MCF 10A (cell line): Measurements from ENCODE around the gene GLUL. TPM values are rescaled to one million over a fixed set of nuclear protein-coding genes. Genes with fewer than 3 reads are reported as not detected.

ENCODE experiments used
- BruUV-seq: library from RNA; stranded (reverse); fragments of 400-500 nt; replicated peaks from 2 replicates; lab custom pipeline; 2021; lab: Mats Ljungman, UMichigan
- CTCF ChIA-PET: fragments of 300-600 bp; sonication (Branson Sonifier 250); formaldehyde crosslinking; extraction: SDS; loops from one replicate; lab custom pipeline; 2021; ENCODE audit warnings: antibody characterized with exemption, inconsistent platforms; lab: Yijun Ruan, JAX
- POLR2A ChIA-PET: fragments of 300-600, 350-650 bp; sonication (Branson Sonifier 250); formaldehyde crosslinking; extraction: SDS; loops from one replicate; lab custom pipeline; 2020; ENCODE audit warnings: antibody characterized with exemption, inconsistent platforms; lab: Yijun Ruan, JAX
- DNase-seq: peaks from one replicate; pipeline ENCODE4 v3.0.0-alpha.2; 2018; ENCODE audit not compliant: unreplicated experiment
- H3K27ac Mint-ChIP-seq: one replicate; pipeline ENCODE4 v1.8.0; 2022; ENCODE audit warnings: mild to moderate bottlenecking, low read depth, mixed read lengths; ENCODE audit not compliant: unreplicated experiment
- H3K27me3 Mint-ChIP-seq: one replicate; pipeline ENCODE4 v1.8.0; 2022; ENCODE audit warnings: mixed read lengths; ENCODE audit not compliant: insufficient read depth, unreplicated experiment
- H3K36me3 Mint-ChIP-seq: one replicate; pipeline ENCODE4 v1.8.0; 2022; ENCODE audit warnings: mild to moderate bottlenecking, moderate library complexity, mixed read lengths; ENCODE audit not compliant: insufficient read depth, unreplicated experiment
- H3K4me1 Mint-ChIP-seq: one replicate; pipeline ENCODE4 v1.8.0; 2022; ENCODE audit warnings: mixed read lengths; ENCODE audit not compliant: insufficient read depth, unreplicated experiment
- H3K4me3 Mint-ChIP-seq: one replicate; pipeline ENCODE4 v1.8.0; 2022; ENCODE audit warnings: mild to moderate bottlenecking, moderate library complexity, mixed read lengths; ENCODE audit not compliant: unreplicated experiment
- H3K9me3 Mint-ChIP-seq: one replicate; pipeline ENCODE4 v1.8.0; 2022; ENCODE audit warnings: mixed read lengths; ENCODE audit not compliant: unreplicated experiment
- intact Hi-C: fragments of 100-400 bp; cut with micrococcal nuclease; formaldehyde crosslinking; loops from 2 replicates; pipeline ENCODE4 v1.14.1; 2022
- total RNA-seq: library from RNA; stranded (reverse); gene quantifications from 2 replicates; pipeline ENCODE4 v1.2.3, GENCODE V29; 2022
- TF ChIP-seq, protein P1 (sequence below): fragments of 200-600 bp; IDR thresholded peaks from one replicate; pipeline ENCODE4 v1.8.0; 2022; ENCODE audit warnings: antibody characterized with exemption, mild to moderate bottlenecking; ENCODE audit not compliant: unreplicated experiment

GLUL gene
- total RNA-seq, 1 experiment from 2014 or later = 437 TPM

DNA sequence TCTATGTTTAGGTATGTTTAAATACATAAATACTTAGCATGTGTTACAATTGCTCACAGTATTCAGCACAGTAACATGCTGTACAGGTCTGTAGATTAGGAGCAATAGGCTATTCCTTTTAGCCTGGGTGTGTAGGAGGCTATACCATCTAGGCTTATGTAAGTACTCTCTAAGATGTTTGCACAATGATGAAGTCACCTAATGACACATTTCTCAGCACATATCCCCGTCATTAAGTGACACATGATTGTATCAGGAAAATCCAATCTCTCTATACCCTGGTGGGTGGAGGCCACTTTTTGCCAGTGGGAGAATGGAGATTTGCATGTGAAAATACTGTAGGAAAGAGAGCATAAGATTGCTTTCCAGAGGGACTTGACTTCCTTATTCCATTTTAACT lies 14.4 kb upstream of the GLUL start:
- TF ChIP-seq, protein P1, sequence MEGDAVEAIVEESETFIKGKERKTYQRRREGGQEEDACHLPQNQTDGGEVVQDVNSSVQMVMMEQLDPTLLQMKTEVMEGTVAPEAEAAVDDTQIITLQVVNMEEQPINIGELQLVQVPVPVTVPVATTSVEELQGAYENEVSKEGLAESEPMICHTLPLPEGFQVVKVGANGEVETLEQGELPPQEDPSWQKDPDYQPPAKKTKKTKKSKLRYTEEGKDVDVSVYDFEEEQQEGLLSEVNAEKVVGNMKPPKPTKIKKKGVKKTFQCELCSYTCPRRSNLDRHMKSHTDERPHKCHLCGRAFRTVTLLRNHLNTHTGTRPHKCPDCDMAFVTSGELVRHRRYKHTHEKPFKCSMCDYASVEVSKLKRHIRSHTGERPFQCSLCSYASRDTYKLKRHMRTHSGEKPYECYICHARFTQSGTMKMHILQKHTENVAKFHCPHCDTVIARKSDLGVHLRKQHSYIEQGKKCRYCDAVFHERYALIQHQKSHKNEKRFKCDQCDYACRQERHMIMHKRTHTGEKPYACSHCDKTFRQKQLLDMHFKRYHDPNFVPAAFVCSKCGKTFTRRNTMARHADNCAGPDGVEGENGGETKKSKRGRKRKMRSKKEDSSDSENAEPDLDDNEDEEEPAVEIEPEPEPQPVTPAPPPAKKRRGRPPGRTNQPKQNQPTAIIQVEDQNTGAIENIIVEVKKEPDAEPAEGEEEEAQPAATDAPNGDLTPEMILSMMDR = no peak
- no TSS peak for BruUV-seq
- peaks cover 8% of the 10 kb centered on the region for H3K9me3 Mint-ChIP-seq
- peaks cover 8% of the 10 kb centered on the region for H3K4me1 Mint-ChIP-seq
- no peaks in the 10 kb centered on the region for H3K36me3 Mint-ChIP-seq
- DNase-seq = no peak
- ChIA-PET CTCF (interaction anchor here (0.6 to 1.3 kb wide), 6 partner anchors 195 to 386 kb away, joined by 3 to 4 read pairs (median 3); no protein-coding TSS in a partner anchor), POLR2A (no interaction called here)
- intact Hi-C loops = no loop called here
- H3K27ac Mint-ChIP-seq = no peak overlapping the region
- H3K4me3 Mint-ChIP-seq = no peak overlapping the region
- no peaks in the 10 kb centered on the region for H3K27me3 Mint-ChIP-seq

DNA sequence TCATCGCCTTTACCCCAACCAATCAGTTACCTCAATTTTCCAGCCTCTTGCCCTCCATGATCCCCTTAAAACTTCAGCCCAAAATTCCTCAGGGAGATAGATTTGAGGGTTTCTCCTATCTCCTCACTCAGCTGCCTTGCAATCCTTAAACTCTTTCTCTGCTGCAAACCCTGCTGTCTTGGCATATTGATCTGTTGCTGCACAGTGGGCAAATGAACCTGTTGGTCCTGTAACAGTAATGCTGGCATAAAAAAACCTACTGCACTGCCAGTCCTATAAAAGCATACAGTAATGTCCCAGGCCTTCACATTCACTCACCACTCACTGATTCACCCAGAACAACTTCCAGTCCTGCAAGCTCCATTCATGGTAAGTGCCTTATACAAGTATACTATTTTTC lies 14.0 kb upstream of the GLUL start:
- ChIA-PET POLR2A (interaction anchor here (1.0 kb wide), 1 partner anchor 8 kb away, joined by 3 read pairs; no protein-coding TSS in a partner anchor), CTCF (interaction anchor here (0.6 to 1.3 kb wide), 9 partner anchors 9 to 336 kb away, joined by 3 to 10 read pairs (median 4); no protein-coding TSS in a partner anchor)
- BruUV-seq = no TSS peak
- peaks cover 8% of the 10 kb centered on the region for H3K9me3 Mint-ChIP-seq
- intact Hi-C loops = no loop called here
- peaks cover 6% of the 10 kb centered on the region for H3K4me1 Mint-ChIP-seq
- H3K27me3 Mint-ChIP-seq = no peaks in the 10 kb centered on the region
- H3K4me3 Mint-ChIP-seq = no peak overlapping the region
- TF ChIP-seq, protein P1 = no peak
- no peaks in the 10 kb centered on the region for H3K36me3 Mint-ChIP-seq
- H3K27ac Mint-ChIP-seq = no peak overlapping the region
- no peak for DNase-seq

DNA sequence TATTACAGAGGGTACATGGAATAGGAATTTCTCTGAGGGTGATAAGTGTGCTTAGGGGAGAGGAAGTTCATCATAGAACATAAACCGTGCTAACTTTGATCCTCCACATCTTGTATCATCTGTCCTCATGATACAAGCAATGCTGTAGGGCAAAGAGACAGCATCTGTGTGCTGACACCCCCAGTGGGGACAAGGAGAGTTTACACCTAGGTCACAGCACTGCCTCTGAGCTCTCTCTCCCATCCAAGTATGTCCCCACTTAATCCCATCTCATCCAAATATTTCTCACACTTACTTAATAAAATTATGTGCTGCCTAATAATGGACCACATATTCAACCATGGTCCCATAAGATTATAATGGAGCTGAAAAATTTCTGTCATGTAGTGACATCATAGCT lies 13.2 kb upstream of the GLUL start:
- intact Hi-C loops = no loop called here
- Mint-ChIP-seq H3K9me3 (peaks cover 8% of the 10 kb centered on the region), H3K4me3 (no peak overlapping the region), H3K4me1 (no peaks in the 10 kb centered on the region), H3K36me3 (no peaks in the 10 kb centered on the region), H3K27ac (no peak overlapping the region), H3K27me3 (no peaks in the 10 kb centered on the region)
- CTCF ChIA-PET = interaction anchor here (0.7 to 1.3 kb wide), 7 partner anchors 8 to 335 kb away, joined by 3 to 10 read pairs (median 4); no protein-coding TSS in a partner anchor
- TF ChIP-seq, protein P1 = no peak
- POLR2A ChIA-PET = interaction anchor here (0.7 to 1.0 kb wide), 2 partner anchors 9 to 290 kb away, joined by 3 read pairs; no protein-coding TSS in a partner anchor
- BruUV-seq = no TSS peak
- no peak for DNase-seq

DNA sequence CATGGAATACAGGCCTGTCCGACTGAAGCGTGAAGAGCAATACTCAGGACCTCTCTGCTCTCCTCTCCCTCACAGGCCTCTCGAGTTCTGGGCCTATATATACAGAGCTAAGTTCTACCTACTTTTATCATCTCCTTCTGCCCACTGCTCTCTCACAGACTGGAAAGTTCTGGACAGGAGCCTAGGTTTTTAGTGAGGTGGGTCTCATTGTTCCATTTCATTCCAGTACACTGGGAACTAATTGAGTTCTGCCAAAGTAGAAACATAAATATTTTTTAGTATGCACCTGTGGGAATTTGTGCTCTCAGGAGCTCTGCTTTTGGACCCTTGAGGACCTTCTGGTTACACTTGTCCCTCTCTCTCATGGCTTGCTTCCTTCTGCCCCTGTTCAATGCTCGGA lies 9.0 kb upstream of the GLUL start, which contains the start of gene TEDDM1:
TSS of gene TEDDM1 (minus strand) at position 101 of the 400 bp plus-strand sequence. CDS start 182 bp downstream, outside the sequence.
- intact Hi-C loops = no loop called here
- TF ChIP-seq, protein P1 = no peak
- DNase-seq = no peak
- no TSS peak for BruUV-seq
- Mint-ChIP-seq H3K27ac (no peak within 1 kb of the TSS), H3K27me3 (no peaks in the 10 kb centered on the region), H3K36me3 (no peaks in the 10 kb centered on the region), H3K4me3 (no peak within 1 kb of the TSS), H3K4me1 (peaks cover 22% of the 10 kb centered on the region), H3K9me3 (peaks cover 4% of the 10 kb centered on the region)
- ChIA-PET POLR2A (interaction anchor here (0.8 to 3.1 kb wide), 2 partner anchors 201 to 313 kb away, joined by 3 to 9 read pairs; no protein-coding TSS in a partner anchor), CTCF (interaction anchor here (0.5 to 10.9 kb wide), 8 partner anchors 8 to 1215 kb away, joined by 3 to 450 read pairs (median 5); no protein-coding TSS in a partner anchor)
